K562 (cell line): ENCODE data around the gene ALDH9A1. TPM values are rescaled to one million over a fixed set of nuclear protein-coding genes. Genes with fewer than 3 reads are reported as not detected.

Experiments
- ATAC-seq: fragments of 200-7000 bp; cut with Tn5 transposase; 3 replicates; pipeline ENCODE4 v1.9.1; 2020; ENCODE audit warnings: moderate library complexity
- BruUV-seq: library from RNA; stranded (reverse); fragments of 400-500 nt; replicated peaks from 2 replicates; lab custom pipeline; 2021; lab: Mats Ljungman, UMichigan
- CTCF ChIA-PET: fragments of 300-600 bp; formaldehyde crosslinking; extraction: SDS; loops from one replicate; lab custom pipeline; 2021; ENCODE audit warnings: low intra/inter-chr PET ratio; lab: Yijun Ruan, JAX
- POLR2A ChIA-PET: fragments of 300-600, 350-650 bp; sonication (Branson Sonifier 250); formaldehyde crosslinking; extraction: SDS; loops from one replicate; lab custom pipeline; 2021; ENCODE audit warnings: antibody characterized with exemption, inconsistent platforms; lab: Yijun Ruan, JAX
- DNase-seq, 4 experiments: peaks; one replicate each; pipeline versions ENCODE4 v3.0.0 to v3.0.0-alpha.2; 2011 to 2018; ENCODE audit warnings: low spot score in 3 of 4, mixed read lengths in 3 of 4; ENCODE audit errors: extremely low read depth in 1 of 4
- FAIRE-seq: peaks from 2 replicates; lab custom pipeline; 2011; peaks lifted over from hg19 to GRCh38; lab: Jason Lieb, UNC
- H2AFZ ChIP-seq: 2 replicates; pipeline ENCODE4 v1.6.0; 2011; ENCODE audit warnings: low read depth, low read length, control low read depth, inconsistent platforms
- H3K27ac ChIP-seq: fragments of 200-600 bp; 3 replicates; pipeline ENCODE4 v1.8.0; 2011; ENCODE audit warnings: low read depth, mild to moderate bottlenecking, control low read depth, inconsistent platforms, low read length, moderate library complexity, mixed read lengths; ENCODE audit errors: extremely low read depth
- H3K27me3 ChIP-seq, 2 experiments: fragments of 300-600 bp in 1 of 2; 2 replicates in 1 of 2; 3 replicates in 1 of 2; pipeline versions ENCODE4 v1.6.0 to v1.8.0; 2011; ENCODE audit warnings: inconsistent platforms in 2 of 2, low read length in 2 of 2, mild to moderate bottlenecking in 1 of 2, mixed read lengths in 1 of 2, moderate library complexity in 1 of 2; ENCODE audit not compliant: control insufficient read depth in 2 of 2, insufficient read depth in 2 of 2
- H3K36me3 ChIP-seq: fragments of 300-600 bp; 3 replicates; pipeline ENCODE4 v1.8.0; 2011; ENCODE audit warnings: mild to moderate bottlenecking, low read length, inconsistent platforms; ENCODE audit not compliant: control insufficient read depth, insufficient read depth
- H3K4me1 ChIP-seq, 2 experiments: fragments of 200-600 bp in 1 of 2; replicated peaks in 1 of 2; 2 replicates in 1 of 2; 3 replicates in 1 of 2; pipeline versions ENCODE4 v1.5.1 to v1.8.0; 2011; ENCODE audit warnings: inconsistent platforms in 2 of 2, low read length in 2 of 2, mild to moderate bottlenecking in 1 of 2, mixed read lengths in 1 of 2, moderate library complexity in 1 of 2; ENCODE audit not compliant: control insufficient read depth in 2 of 2, insufficient read depth in 2 of 2
- H3K4me2 ChIP-seq: 2 replicates; pipeline ENCODE4 v1.6.1; 2011; ENCODE audit warnings: low read length, control low read depth, inconsistent platforms, mixed read lengths; ENCODE audit not compliant: insufficient read depth
- H3K4me3 ChIP-seq: fragments of 200-600 bp; sonication (generic), shearing (Covaris generic); 2 replicates; pipeline ENCODE4 v1.5.1; 2016; ENCODE audit warnings: control low read depth, inconsistent platforms
- H3K79me2 ChIP-seq: fragments of 200-600 bp; 3 replicates; pipeline ENCODE4 v1.8.0; 2011; ENCODE audit warnings: low read length, inconsistent platforms; ENCODE audit not compliant: control insufficient read depth, insufficient read depth
- H3K9ac ChIP-seq, 2 experiments: 2 replicates each; pipeline versions ENCODE4 v1.6.0 to v1.6.1; 2011; ENCODE audit warnings: low read depth in 2 of 2, low read length in 2 of 2, control low read depth in 1 of 2, inconsistent platforms in 1 of 2, mild to moderate bottlenecking in 1 of 2, mixed read lengths in 1 of 2; ENCODE audit not compliant: insufficient read depth in 1 of 2
- H3K9me1 ChIP-seq: one replicate; pipeline ENCODE4 v1.6.0; 2011; ENCODE audit warnings: inconsistent platforms, mild to moderate bottlenecking, low read length, moderate library complexity; ENCODE audit not compliant: control insufficient read depth, insufficient read depth
- H3K9me3 ChIP-seq: replicated peaks from 2 replicates; pipeline ENCODE4 v1.5.1; 2011; ENCODE audit warnings: low read depth, low read length, inconsistent platforms; ENCODE audit not compliant: control insufficient read depth, insufficient read depth
- H4K20me1 ChIP-seq: replicated peaks from 2 replicates; pipeline ENCODE4 v1.6.1; 2011; ENCODE audit warnings: low read length, inconsistent platforms, mixed read lengths; ENCODE audit not compliant: control insufficient read depth, insufficient read depth
- CEBPB ChIP-seq: fragments of 450-650 bp; IDR thresholded peaks from 2 replicates; pipeline ENCODE4 v1.6.1; 2016; ENCODE audit warnings: missing genetic modification characterization, missing compliant biosample characterization
- KAT7 ChIP-seq: sonication (generic); formaldehyde crosslinking; IDR thresholded peaks from 2 replicates; pipeline ENCODE4 v1.8.0; 2022; ENCODE audit warnings: missing genetic modification reagents, mild to moderate bottlenecking, borderline replicate concordance
- SAFB2 ChIP-seq: fragments of 200-400 bp; formaldehyde crosslinking; IDR thresholded peaks from 2 replicates; pipeline ENCODE4 v1.6.1; 2018; ENCODE audit warnings: borderline replicate concordance, low read length, low read depth, moderate library complexity; ENCODE audit not compliant: severe bottlenecking
- WGBS: fragments of 100-300 bp; shearing (Covaris generic); methylation state at CpG from one replicate; pipeline ENCODE4 v1.1.6; 2016; ENCODE audit warnings: low coverage, mixed read lengths; ENCODE audit not compliant: insufficient coverage; ENCODE audit errors: missing lambda C conversion rate; 5-methylcytosine and 5-hydroxymethylcytosine counted together
- in situ Hi-C: fragments of 300-500 bp; cut with MboI; formaldehyde crosslinking; loops from 4 replicates; pipeline ENCODE4 v1.15.0; 2018; ENCODE audit warnings: inconsistent platforms, mixed read lengths
- intact Hi-C: fragments of 100-400 bp; cut with micrococcal nuclease; formaldehyde crosslinking; loops from 2 replicates; pipeline ENCODE4 v1.14.2; 2022
- polyA plus RNA-seq, 8 experiments: library from polyadenylated mRNA; depleted of rRNA in 4 of 8; stranded (reverse) in 5 of 8; unstranded in 3 of 8; fragments of >200 nt; fragmentation: Nextera tagmentation in 2 of 8; fragmentation: Illumina TruSeq in 1 of 8; extraction: Ambion mirVana in 2 of 8; extraction: Trizol in 1 of 8; gene quantifications; 2 replicates each; pipeline versions ENCODE4 v1.2.1 to v1.2.3, GENCODE V29; 2011 to 2014; ENCODE audit warnings: inconsistent platforms in 1 of 8, missing spikeins in 1 of 8
- total RNA-seq, 7 experiments: library from RNA; depleted of rRNA in 6 of 7; stranded (reverse); fragments of >200 nt in 6 of 7; fragmentation: Illumina TruSeq in 2 of 7; extraction: Trizol in 2 of 7; gene quantifications; 2 replicates each; pipeline versions ENCODE4 v1.2.1 to v1.2.3, GENCODE V29; 2011 to 2021; ENCODE audit warnings: low replicate concordance in 1 of 7

ALDH9A1 gene
- total and polyA plus RNA-seq, 9 of the 15 experiments (the other 6 are each of a cell fraction or from before 2014, with no cell fraction given), result 26.5 to 54.3 (median 39.2) TPM

GRCh38 chr1:165644064-165644735 is 54.2 kb downstream of the ALDH9A1 start:
- H3K4me3 ChIP-seq, result no peak overlapping the region
- no peak for TF ChIP-seq SAFB2
- DNase-seq (no peak), ATAC-seq (no peak), FAIRE-seq (no peak)
- no peak overlapping the region for H3K27ac ChIP-seq
- in situ Hi-C loops, result no loop called here
- peaks cover 7% of the 10 kb centered on the region for H3K9me1 ChIP-seq
- no peak overlapping the region for H3K4me2 ChIP-seq
- peaks cover under 1% of the 10 kb centered on the region; the same call in 1 of the 3 replicates for H3K36me3 ChIP-seq
- ChIA-PET POLR2A (interaction anchor here (0.6 kb wide), 2 partner anchors 21 to 250 kb away, joined by 3 read pairs; no protein-coding TSS in a partner anchor), CTCF (no interaction called here)
- intact Hi-C loops, result no loop called here
- H3K27me3 ChIP-seq, result no peaks in the 10 kb centered on the region
- H4K20me1 ChIP-seq, result peaks cover 8% of the 10 kb centered on the region; the same call in 1 of the 2 replicates
- H3K4me1 ChIP-seq, result peaks cover 10 to 15% of the 10 kb centered on the region in 2 experiments; a peak in 3 of 5 replicates
- H2AFZ ChIP-seq, result no peak overlapping the region
- no peak overlapping the region for H3K9ac ChIP-seq
- no peaks in the 10 kb centered on the region; the same call in 2 of the 3 replicates for H3K79me2 ChIP-seq
- no peaks in the 10 kb centered on the region for H3K9me3 ChIP-seq
- 85% methylated on average over 2 of the region's 2 CpGs for WGBS
- no TSS peak for BruUV-seq

- Histone ChIP-seq H3K9ac (no peak overlapping the region), H2AFZ (no peak overlapping the region), H3K9me1 (peaks cover 7% of the 10 kb centered on the region), H3K4me2 (no peak overlapping the region), H3K27me3 (no peaks in the 10 kb centered on the region), H3K27ac (no peak overlapping the region), H3K79me2 (no peaks in the 10 kb centered on the region; the same call in 2 of the 3 replicates), H3K9me3 (no peaks in the 10 kb centered on the region), H3K4me3 (no peak overlapping the region), H4K20me1 (peaks cover 8% of the 10 kb centered on the region; the same call in 1 of the 2 replicates), H3K4me1 (peaks cover 5 to 14% of the 10 kb centered on the region in 2 experiments; a peak in 3 of 5 replicates), H3K36me3 (peaks cover 2% of the 10 kb centered on the region; the same call in 1 of the 3 replicates)
- ChIA-PET POLR2A (interaction anchor here (0.9 to 1.0 kb wide), 2 partner anchors 9 to 12 kb away, joined by 3 read pairs; no protein-coding TSS in a partner anchor), CTCF (no interaction called here)
- 56% methylated on average over 2 of the region's 2 CpGs for WGBS
- DNase-seq, result no peak
- FAIRE-seq, result no peak
- in situ Hi-C loops, result no loop called here
- intact Hi-C loops, result no loop called here
- no peak for ATAC-seq
- BruUV-seq, result no TSS peak
- TF ChIP-seq CEBPB (peak; percentile 47; the same call in 1 of the 2 replicates), KAT7 (no peak)
These were observed 57.0 kb downstream of the ALDH9A1 start for GRCh38 chr1:165641231-165641987.
